Hematopoietic multipotent progenitor cell (in vitro differentiated cells): ENCODE data around the gene HAPSTR1. TPM values are rescaled to one million over a fixed set of nuclear protein-coding genes. Genes with fewer than 3 reads are reported as not detected.
"Not testable (repeated sequence)": the region's sequence is repeated elsewhere in the genome, so short reads cannot be mapped to it uniquely, and the experiment has no call there.

Experiments
- DNase-seq, 3 donors: peaks; one replicate each; pipeline ENCODE4 v3.0.0-alpha.2; 2011 to 2015; ENCODE audit warnings: low read depth in 2 of 3, low spot score in 2 of 3
- total RNA-seq: library from RNA; depleted of rRNA; stranded (reverse); fragments of >200 nt; gene quantifications from one replicate; pipeline ENCODE4 v1.2.3, GENCODE V29; 2012

HAPSTR1 gene
- total RNA-seq, 1 donor, result 49.3 TPM

GRCh38 chr16:9070254-9070653 lies 21.2 kb upstream of the HAPSTR1 start:
- DNase-seq, result no peak

GRCh38 chr16:9071377-9071776 lies 20.1 kb upstream of the HAPSTR1 start:
- no peak for DNase-seq

DNA sequence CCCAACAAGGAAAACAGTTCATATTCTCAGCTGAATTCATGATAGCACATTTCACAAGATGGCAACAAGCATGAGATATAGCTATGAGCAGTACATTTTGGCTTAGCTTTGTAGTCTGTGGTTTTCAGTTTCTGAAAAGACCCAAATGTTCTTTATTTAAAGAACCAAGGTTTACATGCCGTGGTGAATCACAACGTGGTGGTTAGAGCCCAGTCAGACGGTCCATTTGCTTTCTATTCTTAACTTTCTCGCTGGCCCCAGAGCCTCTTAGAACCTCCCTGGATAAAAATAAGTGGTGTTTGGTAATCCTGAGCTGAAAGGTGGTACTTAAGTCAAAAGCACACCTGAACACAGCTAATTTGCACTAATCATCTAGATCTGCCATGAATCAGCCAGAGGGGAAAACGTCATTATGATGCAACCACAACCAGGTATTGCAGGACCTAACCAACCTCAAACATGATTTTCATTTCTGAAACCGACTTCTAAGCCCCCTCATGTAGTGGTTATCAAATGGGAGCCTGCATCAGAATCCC lies 18.6 kb upstream of the HAPSTR1 start:
- DNase-seq, result no peak

DNA sequence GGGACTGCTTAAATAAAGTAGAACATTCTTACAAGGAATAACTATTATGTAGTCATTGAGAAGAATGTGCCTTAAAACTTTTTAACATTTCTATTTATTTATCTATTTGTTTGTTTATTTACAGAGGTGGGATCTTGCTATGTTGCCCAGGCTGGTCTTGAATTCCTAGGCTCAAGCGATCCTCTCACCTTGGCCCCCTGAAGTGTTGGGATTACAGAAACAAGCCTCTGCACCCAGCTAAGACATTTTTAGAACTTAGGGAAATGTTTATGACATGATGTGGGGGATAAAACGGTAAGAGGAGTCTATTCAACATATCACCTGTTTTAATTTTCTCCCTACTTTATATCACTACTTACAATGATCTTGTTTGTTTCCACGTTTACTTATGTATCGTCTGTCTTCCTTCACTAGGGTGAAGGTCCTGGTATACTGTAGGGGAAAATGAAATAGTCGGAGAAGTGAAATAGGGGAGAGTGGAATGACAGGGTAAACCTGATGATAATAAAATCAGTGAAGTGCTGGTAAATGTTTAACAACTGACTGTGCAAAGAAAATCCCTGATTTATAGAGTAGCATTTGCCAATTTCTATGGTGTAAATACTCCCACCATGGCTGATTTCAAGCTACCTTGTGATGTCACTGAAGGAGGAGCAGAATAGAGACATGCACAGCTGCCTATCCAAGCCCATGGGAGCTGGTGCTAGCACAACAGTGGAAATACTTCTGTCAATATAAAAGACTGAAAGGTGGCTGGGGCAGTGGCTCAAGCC lies 16.0 kb upstream of the HAPSTR1 start:
- no peak for DNase-seq

GRCh38 chr16:9077091-9077809 lies 14.2 kb upstream of the HAPSTR1 start:
- DNase-seq, result no peak

GRCh38 chr16:9078467-9079429 lies 12.7 kb upstream of the HAPSTR1 start:
- peak; percentile 21 to 79 (median 62) for DNase-seq

DNA sequence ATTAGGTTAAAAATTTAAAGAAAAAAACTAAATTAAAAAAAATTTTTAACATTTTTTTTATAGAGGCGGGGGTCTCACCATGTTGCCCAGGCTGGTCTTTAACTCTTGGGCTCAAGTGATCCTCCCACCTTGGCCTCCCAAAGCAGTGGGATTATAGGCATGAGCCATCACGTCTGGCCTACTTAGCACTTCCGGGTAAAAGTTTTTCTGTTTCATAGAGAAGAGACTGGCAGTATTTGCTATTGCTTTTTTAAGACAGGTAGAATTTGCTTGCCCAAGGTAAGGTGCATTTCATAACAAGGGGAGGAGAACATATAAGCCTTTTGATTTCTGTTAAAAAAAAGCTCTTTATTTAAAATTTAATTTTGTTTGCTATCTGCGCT lies 12.0 kb upstream of the HAPSTR1 start:
- DNase-seq, result no peak

DNA sequence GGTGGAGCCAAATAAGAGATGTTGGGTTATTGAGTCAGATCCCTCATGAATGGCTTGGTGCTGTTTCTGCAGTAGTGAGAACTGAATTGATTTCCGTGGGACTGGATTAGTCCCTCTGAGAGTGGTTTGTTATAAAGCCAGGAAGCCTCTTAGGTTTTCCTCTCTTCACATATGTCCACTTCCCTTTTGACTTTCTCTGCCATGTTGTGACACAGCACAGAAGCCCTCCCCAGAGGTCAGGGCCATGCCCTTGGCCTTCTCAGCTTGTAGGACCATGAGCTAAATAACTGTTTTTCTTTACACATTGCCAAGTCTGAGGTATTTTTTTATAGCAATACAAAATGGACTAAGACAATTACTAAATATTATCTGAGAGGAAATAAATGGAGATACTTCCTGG lies 10.3 kb upstream of the HAPSTR1 start:
- DNase-seq, result no peak

DNA sequence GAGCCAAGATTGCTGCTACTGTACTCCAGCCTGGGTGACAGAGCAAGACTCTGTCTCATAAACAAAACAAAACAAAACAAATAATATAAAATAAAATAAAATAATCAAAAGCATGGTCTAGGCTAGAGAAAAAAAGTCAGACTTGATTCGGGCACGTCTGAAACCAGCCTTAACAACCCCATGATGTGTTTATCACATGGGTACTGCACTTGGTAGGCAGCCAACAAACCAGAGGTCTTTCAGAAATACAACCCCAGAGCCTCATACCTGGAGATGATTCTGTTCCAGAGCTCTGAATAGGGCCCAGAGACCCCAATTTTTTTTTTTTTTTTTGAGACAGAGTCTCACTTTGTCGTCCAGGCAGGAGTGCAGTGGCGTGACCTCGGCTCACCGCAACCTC lies 9.6 kb upstream of the HAPSTR1 start:
- DNase-seq, result no peak

- no peak for DNase-seq
These were observed 9.0 kb upstream of the HAPSTR1 start for GRCh38 chr16:9082422-9082821.

DNA sequence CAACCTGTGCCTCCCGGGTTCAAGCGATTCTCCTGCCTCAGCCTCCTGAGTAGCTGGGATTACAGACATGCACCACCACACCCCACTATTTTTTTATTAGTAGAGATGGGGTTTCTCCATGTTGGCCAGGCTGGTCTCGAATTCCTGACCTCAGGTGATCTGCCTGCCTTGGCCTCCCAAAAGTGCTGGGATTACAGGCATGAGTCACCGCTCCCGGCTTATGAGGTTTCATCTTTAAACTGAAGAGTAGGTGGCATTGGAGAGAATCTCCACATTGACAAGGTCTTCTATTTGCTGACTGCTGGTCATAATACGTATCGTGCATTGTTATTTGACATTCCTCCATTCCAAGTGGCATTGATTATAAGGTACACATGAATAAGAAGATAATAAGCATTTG lies 3.7 kb upstream of the HAPSTR1 start:
- not testable (repeated sequence) for DNase-seq

GRCh38 chr16:9088848-9089247 lies 2.6 kb upstream of the HAPSTR1 start:
- DNase-seq, result no peak

DNA sequence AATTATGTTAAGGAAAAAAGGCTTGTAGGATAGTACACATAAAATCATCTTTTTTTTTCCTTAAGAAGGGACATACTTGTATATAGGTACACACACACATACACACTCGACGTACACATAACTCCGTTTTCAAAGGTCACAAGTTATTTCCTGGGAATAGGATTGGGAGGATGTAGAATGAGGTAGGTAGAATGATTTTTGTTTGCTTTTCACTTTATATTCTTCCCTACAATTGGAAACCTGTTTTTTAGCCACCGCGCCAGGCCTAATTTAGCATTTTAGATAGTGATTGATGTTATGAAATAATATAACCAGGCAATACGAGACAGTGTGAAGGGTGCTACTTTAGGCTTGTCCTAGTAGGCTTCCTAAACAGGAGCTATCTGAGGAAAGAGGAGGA lies 1.8 kb upstream of the HAPSTR1 start:
- no peak for DNase-seq

GRCh38 chr16:9090101-9090959 lies 1.1 kb upstream of the HAPSTR1 start:
- DNase-seq, result peak in 2 of 3 donors; percentile 30 to 38

DNA sequence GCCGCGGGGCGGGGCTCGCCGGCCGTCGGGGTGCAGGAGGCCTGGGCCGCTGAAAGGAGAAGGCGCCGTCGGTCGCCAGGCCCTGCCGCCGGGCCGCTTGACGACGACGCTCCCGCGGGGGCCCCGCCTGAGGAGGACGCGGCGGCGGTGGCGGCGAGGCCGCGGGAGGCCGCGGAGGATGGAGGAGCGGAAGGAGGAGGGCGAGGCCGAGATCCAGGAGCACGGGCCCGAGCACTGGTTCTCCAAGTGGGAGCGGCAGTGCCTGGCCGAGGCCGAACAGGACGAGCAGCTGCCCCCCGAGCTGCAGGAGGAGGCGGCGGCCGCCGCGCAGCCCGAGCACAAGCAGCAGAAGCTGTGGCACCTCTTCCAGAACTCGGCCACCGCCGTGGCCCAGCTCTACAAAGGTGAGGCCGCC lies 430 bp downstream of the HAPSTR1 start:
- no peak for DNase-seq

GRCh38 chr16:9092282-9092977 lies 986 bp downstream of the HAPSTR1 start:
- peak; percentile 18 to 48 (median 42) for DNase-seq

DNA sequence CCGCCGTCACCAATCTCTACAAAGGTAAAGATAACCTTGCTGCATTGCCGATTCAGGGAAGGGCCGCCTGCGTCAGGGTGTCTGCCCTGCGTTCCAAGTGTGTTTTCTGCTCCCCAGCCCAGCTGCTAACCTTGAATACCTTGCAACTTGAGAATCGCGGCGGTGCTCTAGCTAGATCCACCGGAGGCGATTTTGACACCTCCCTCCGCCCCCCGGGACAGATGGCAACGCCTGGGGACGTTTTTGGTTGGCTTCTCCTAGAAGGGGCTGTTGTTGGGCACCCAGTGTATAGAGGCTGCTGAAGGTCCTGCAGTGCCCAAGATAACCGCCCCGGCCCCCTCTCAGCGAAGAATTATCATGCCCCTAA lies 1.5 kb downstream of the HAPSTR1 start:
- peak; percentile 22 to 47 (median 24) for DNase-seq

GRCh38 chr16:9094011-9094846 lies 2.8 kb downstream of the HAPSTR1 start:
- DNase-seq, result no peak
